ENCODE results near the gene TNC.

The TNC gene

GRCh38 chr9:115158661-115159481 lies 40.9 kb upstream of the TNC start:
- H3K4me3 ChIP-seq, result no peak overlapping the region
- no peak overlapping the region for H3K27ac ChIP-seq
- no peak for DNase-seq (ENCODE audit: low spot score)
- TF ChIP-seq, protein P1, sequence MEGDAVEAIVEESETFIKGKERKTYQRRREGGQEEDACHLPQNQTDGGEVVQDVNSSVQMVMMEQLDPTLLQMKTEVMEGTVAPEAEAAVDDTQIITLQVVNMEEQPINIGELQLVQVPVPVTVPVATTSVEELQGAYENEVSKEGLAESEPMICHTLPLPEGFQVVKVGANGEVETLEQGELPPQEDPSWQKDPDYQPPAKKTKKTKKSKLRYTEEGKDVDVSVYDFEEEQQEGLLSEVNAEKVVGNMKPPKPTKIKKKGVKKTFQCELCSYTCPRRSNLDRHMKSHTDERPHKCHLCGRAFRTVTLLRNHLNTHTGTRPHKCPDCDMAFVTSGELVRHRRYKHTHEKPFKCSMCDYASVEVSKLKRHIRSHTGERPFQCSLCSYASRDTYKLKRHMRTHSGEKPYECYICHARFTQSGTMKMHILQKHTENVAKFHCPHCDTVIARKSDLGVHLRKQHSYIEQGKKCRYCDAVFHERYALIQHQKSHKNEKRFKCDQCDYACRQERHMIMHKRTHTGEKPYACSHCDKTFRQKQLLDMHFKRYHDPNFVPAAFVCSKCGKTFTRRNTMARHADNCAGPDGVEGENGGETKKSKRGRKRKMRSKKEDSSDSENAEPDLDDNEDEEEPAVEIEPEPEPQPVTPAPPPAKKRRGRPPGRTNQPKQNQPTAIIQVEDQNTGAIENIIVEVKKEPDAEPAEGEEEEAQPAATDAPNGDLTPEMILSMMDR (IDR thresholded peaks at IDR 0.05), result no peak

- Histone ChIP-seq H3K27ac (peak overlapping the region; percentile 35 to 71), H3K4me3 (no peak overlapping the region)
- DNase-seq (ENCODE audit: low spot score), result no peak
- TF ChIP-seq, protein P1 (IDR thresholded peaks at IDR 0.05), result no peak
These were observed 39.3 kb upstream of the TNC start for GRCh38 chr9:115157245-115157674.

DNA sequence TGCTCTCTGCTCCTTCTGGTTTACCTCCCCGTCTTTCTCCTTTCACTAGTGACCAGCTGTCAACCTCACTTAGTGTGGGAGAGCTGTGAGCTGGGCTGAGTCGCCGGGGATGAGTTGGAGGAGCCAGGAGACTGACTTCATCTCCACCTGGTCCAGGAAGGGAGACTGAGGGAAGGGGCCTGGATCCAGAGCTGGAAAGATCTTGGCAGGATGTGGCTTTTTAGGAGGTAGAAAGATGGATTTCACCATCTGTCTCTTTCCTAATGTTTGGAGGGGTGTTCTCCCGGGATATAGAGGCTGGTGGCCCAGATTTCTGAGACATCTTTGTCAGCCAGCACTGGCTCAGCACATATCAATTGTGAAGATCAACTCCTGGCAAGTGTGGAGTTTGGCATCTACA lies 37.1 kb upstream of the TNC start:
- DNase-seq (ENCODE audit: low spot score), result no peak
- TF ChIP-seq, protein P1 (IDR thresholded peaks at IDR 0.05), result no peak
- Histone ChIP-seq H3K4me3 (no peak overlapping the region), H3K27ac (no peak overlapping the region)

DNA sequence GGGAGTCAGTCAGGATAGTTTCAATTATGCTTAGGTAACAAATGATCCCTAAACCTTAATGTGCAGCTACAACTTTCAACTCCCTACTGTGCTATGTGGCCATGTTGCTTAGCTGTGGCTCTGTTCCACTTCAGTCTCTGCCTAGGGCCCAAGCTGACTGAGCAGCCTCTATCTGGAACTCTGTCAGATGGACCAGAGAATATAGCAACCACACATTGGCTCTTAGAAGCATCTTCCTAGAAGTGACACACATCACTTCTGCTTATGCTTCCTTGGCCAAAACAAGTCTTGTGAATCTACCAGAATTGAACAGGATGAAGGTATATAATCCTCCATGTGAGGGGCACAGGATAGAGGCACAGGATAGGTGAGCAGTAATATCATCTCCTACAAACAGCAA lies 36.7 kb upstream of the TNC start:
- DNase-seq (ENCODE audit: low spot score), result no peak
- TF ChIP-seq, protein P1 (IDR thresholded peaks at IDR 0.05), result no peak
- Histone ChIP-seq H3K27ac (no peak overlapping the region), H3K4me3 (no peak overlapping the region)

- no peak overlapping the region for H3K27ac ChIP-seq
- no peak overlapping the region for H3K4me3 ChIP-seq
- DNase-seq (ENCODE audit: low spot score), result no peak
- TF ChIP-seq, protein P1 (IDR thresholded peaks at IDR 0.05), result no peak
These were observed 34.4 kb upstream of the TNC start for GRCh38 chr9:115152281-115152820.

DNA sequence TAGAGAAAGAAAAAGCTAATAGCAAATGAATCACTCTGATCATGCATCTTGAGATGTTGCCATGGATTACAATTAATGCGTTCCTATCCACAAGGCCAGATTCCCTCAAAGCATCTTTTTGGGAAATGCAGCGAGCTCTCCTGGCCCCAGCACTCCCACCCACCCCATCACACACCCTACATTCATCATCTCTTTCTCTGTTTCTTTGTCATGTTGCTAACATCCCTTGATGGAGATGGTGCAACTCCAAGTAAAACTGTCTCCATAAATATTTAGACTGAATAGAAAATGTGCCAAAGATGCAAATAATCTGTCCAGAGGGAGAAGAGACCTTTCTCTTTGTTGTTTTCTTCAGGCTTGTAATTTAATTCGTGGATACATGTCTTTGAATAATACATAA lies 30.8 kb upstream of the TNC start:
- no peak overlapping the region for H3K4me3 ChIP-seq
- no peak for DNase-seq (ENCODE audit: low spot score)
- TF ChIP-seq, protein P1 (IDR thresholded peaks at IDR 0.05), result no peak
- no peak overlapping the region for H3K27ac ChIP-seq

GRCh38 chr9:115146581-115147021 lies 28.6 kb upstream of the TNC start:
- DNase-seq (ENCODE audit: low spot score), result no peak
- TF ChIP-seq, protein P1 (IDR thresholded peaks at IDR 0.05), result no peak
- no peak overlapping the region for H3K4me3 ChIP-seq
- peak overlapping the region; percentile 59 to 82 for H3K27ac ChIP-seq
